ENCODE results near the gene NUDT2.
A peak's percentile ranks its signal among the peaks of the same experiment; 100 is the strongest.
"Not testable (repeated sequence)": the region's sequence is repeated elsewhere in the genome, so short reads cannot be mapped to it uniquely, and the experiment has no call there.

Gene NUDT2

GRCh38 chr9:34328987-34329832 lies at the start of gene NUDT2, which contains the start of gene KIF24:
Gene NUDT2 (plus strand): TSS chr9:34329569. CDS start chr9:34339040, 9,471 bp downstream.
Gene KIF24 (minus strand): TSS chr9:34329268. CDS start chr9:34311346, 17,922 bp downstream.
- DNase-seq = peak; percentile 100

GRCh38 chr9:34282096-34282495 lies 47.3 kb upstream of the NUDT2 start:
- no peak for DNase-seq

- DNase-seq = no peak
Observed at GRCh38 chr9:34289159-34289558, 40.2 kb upstream of the NUDT2 start.

- peak; percentile 60 to 77 for DNase-seq
Observed at GRCh38 chr9:34291023-34291422, 38.3 kb upstream of the NUDT2 start.

- no peak for DNase-seq
Observed at GRCh38 chr9:34291423-34291822, 37.9 kb upstream of the NUDT2 start.

- DNase-seq = no peak
Observed at GRCh38 chr9:34292552-34292951, 36.8 kb upstream of the NUDT2 start.

- DNase-seq = not testable (repeated sequence)
Observed at GRCh38 chr9:34301064-34301463, 28.3 kb upstream of the NUDT2 start.

- not testable (repeated sequence) for DNase-seq
Observed at GRCh38 chr9:34308316-34308715, 21.1 kb upstream of the NUDT2 start.

- DNase-seq = no peak
Observed at GRCh38 chr9:34310215-34310614, 19.2 kb upstream of the NUDT2 start.

GRCh38 chr9:34311499-34312185 lies 17.7 kb upstream of the NUDT2 start:
- DNase-seq = no peak

GRCh38 chr9:34317436-34317835 lies 11.9 kb upstream of the NUDT2 start:
- DNase-seq = no peak

- DNase-seq = no peak
Observed at GRCh38 chr9:34318163-34318790, 11.1 kb upstream of the NUDT2 start.

- DNase-seq = no peak
Observed at GRCh38 chr9:34321451-34321850, 7.9 kb upstream of the NUDT2 start.

- DNase-seq = no peak
Observed at GRCh38 chr9:34322899-34323591, 6.3 kb upstream of the NUDT2 start.

- no peak for DNase-seq
Observed at GRCh38 chr9:34326690-34327089, 2.7 kb upstream of the NUDT2 start.

- DNase-seq = peak; percentile 43 to 62
Observed at GRCh38 chr9:34328500-34328986, 826 bp upstream of the NUDT2 start.

- no peak for DNase-seq
Observed at GRCh38 chr9:34331196-34331595, 1.8 kb downstream of the NUDT2 start.

GRCh38 chr9:34332076-34332964 lies 3.0 kb downstream of the NUDT2 start:
- DNase-seq = peak; percentile 23 to 52

- DNase-seq = no peak
Observed at GRCh38 chr9:34333836-34334235, 4.5 kb downstream of the NUDT2 start.

- DNase-seq = no peak
Observed at GRCh38 chr9:34334337-34334824, 5.0 kb downstream of the NUDT2 start.

GRCh38 chr9:34334916-34335315 lies 5.5 kb downstream of the NUDT2 start:
- peak in 1 of 2 donors; percentile 15 for DNase-seq
